Dedifferentiated amniotic fluid mesenchymal stem cell (primary cell): ENCODE measurements around the gene PCYT2.

ENCODE experiments used
- DNase-seq: peaks from one replicate; pipeline ENCODE4 v3.0.0-alpha.2; 2016; ENCODE audit errors: extremely low spot score

Gene PCYT2

DNA sequence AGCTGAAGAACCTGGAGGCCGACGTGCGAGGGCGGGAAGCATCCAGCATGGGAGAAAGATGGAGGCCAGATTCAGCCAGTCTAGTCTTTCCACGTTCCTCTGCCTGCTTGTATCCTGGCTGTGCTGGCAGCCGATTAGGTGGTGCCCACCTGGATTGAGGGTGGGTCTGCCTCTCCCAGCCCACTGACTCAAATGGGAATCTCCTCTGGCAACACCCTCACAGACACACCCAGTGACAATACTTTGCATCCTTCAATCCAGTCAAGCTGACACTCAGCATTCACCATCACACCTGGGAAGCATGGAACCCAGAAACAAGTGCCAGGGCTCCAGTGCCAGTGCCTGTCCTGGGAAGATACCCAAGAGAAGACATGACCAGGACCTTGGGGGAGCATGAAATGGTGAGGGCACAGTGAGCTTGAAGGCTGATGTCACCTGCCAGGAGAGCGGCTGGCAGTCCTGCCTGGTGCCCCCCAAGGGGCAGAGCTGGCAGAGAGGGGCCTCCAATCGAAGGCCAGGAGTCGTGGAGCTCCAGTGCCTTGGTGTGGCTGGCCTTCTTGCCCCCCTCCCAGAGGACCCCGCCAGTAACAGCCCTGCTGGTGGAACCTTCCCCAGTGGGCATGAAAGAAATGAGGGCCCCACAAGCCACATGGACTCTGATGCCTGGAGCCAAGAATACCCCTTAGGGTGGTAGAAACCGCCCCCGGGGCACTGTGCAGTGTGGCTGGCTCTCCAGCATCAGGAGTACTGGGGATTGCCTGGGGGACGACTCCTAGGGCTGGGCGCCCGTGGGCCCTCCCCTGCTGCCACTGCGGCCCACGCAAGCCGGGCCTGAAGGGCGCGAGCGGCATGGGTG is 9.8 kb downstream of the PCYT2 start:
- no peak for DNase-seq

DNA sequence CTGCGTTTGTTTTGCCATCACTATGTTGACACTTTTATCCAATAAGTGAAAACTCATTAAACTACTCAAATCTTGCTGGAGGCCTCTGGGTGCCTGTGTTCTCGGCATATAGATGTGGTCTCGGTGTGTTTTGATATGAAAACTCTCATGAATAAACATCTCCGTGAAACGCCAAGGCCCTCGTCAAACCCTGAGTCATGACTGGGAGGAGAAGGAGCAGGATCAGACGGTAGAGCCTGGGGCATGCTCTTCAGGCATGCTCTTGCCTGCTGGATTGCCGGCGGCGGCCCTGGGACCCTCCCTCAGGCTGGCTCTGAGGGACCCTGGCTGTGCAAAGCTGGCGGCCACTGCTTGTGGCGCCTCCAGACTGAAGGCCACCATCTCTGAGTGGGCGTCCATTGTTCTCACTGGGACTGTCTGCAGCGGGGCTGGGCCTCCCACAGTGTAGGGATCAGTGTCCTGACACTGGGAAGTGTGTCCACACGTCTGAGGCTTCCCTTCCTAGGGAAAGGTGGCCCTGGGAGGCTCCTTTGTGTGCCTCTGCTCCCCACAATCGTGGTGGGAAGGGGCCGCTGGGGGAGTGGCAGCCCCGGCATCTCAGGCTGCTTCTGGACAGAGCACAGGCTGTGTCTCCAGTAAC is 10.9 kb downstream of the PCYT2 start:
- DNase-seq = no peak

GRCh38 chr17:81899514-81900166 is 11.6 kb downstream of the PCYT2 start:
- no peak for DNase-seq

DNA sequence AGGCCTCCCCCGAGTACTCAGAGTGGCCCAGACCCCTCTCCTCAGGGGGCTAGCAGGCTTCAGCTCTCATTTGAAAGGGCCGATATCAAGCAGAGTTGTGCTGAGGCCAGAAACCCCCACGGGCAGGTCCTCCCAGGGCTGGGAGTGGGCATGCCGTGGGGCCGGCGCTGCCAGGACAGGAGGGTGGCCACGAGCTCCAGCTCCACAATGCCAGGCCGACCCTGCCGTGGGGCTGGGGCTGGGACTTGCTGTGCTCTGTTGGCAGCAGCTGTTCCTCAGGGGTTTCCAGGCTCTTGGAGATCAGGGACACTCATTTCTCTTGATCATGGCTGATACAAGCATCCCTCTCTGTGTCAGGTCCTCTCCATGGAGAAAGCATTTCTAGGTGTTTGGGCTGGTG is 12.3 kb downstream of the PCYT2 start:
- no peak for DNase-seq

DNA sequence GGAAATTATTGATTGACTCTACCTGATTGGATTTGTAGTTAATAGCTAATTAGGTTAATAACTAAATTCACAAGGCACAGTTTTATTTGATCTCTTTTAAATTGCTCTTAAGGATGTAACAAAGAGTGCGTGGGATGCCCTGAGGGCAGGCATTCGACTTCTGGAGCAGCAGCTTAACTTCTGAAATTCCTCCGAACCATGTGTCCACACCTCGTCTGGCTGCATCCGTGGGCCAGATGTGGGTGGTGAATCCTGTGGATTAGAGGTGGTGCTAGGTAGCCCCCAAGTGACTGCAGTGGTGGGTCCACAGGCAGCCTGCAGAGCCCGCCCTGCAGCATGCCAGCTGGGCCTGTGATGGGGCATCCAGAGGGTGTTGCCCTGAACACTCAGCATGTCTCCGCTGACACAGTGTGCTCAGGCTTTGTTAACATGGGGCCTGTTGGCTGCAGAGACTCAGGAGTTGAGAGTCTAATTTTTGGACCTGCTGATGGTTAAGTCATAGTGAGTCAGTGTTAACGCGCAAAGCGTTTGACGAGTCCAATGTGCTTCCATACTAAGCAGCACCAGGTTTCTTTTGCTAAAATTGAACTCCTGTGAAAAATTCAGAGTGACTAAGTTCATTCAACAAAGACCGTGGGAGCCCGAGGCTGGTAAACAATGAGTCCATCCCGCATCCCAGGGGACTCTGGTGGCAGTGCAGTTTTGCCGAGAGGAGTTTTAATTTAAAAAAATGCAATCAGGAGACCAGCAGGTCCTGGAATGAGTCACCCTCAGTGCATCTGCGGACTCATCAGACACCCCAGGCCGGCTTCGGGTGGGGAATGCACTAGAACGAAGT is 13.0 kb downstream of the PCYT2 start:
- peak; percentile 39 for DNase-seq

DNA sequence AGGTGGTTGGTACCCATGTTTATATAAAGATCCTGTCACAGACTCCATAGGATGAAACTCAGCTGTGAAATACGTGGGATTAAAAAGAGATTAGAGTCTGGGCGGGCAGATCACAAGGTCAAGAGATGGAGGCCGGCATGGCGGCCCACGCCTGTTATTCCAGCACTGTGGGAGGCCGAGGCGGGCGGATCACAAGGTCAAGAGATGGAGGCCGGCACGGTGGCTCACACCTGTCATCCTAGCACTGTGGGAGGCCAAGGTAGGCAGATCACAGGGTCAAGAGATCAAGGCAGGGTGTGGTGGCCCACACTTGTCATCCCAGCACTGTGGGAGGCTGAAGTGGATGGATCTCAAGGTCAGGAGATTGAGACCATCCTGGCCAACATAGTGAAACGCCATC is 15.8 kb downstream of the PCYT2 start:
- DNase-seq = no peak

GRCh38 chr17:81891303-81891552 is 20.0 kb downstream of the PCYT2 start:
- DNase-seq = no peak

DNA sequence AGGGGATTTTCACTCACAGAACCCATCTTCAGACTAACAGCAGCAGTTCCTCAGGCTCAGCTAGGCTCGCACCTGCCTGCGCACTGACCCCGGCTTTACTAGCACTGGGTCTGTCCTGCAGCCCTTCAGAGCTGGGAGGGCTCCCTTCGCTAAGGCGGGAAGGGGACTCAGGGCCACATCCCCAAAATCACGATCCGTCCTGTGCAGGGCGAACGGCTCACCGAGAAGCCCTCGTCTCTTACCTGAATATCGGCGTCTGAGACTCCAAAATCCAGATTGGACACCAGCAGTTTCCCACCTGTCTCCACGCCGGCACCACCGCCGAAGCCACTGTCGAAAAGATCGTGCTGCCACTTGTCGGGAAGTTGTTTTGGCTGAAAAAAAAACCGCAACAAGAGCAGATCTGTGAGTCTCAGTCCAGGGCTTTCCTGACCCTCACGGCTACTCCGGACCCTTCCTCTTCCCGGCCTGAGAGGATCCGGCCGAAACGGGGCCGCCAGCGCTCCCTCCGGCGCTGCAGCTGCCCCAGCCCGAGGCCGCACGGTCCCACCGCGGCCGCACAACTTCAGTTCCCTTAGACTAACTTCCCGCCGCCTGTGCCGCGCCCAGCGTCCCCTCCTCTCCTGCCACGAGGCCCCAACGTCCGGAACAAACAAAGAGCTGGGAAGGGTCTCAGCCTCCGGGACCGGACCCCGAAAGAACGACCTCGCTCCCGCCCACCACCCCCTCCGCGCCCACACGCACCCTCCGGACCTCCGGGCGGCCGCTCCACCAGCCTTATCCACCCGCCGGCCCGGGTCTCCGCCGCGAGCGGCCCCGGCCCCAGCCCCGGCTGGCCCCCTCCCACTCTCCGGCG is 20.5 kb downstream of the PCYT2 start:
- DNase-seq = no peak

GRCh38 chr17:81889602-81890001 is 21.6 kb downstream of the PCYT2 start:
- DNase-seq = no peak

DNA sequence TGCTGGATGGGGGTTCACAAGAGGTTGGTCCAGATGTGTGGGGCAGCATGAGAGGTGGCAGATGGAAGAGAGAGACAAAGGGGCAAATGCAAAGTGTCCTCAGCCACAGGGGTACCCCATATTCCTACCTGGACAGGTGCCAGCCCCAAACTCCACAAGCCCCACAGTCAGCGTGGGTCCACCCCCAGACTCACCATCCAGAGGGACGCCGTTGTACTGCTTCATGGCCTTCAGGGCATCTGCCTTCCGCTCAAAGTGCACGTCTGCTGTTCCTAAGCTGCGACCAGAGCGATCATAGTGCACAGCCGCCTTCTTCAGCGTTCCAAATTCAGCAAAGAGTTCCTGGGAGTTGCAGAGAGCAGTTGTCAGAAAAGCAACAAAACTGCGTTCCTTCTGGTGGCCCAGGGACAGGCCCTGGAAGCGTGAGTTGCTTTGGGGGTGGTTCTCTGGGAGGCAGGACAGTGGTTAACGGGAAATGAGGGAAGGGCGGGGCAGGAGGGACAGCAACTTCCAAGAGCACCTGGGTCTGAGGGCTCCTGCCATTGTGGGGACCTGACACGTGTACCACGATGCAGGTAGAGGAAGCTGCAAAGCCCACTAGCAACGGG is 22.1 kb downstream of the PCYT2 start:
- DNase-seq = no peak

- DNase-seq = no peak
These were observed 22.9 kb downstream of the PCYT2 start for GRCh38 chr17:81888105-81888987.

GRCh38 chr17:81885869-81886548 is 25.2 kb downstream of the PCYT2 start:
- no peak for DNase-seq

- no peak for DNase-seq
These were observed 25.7 kb downstream of the PCYT2 start for GRCh38 chr17:81885454-81885853.

DNA sequence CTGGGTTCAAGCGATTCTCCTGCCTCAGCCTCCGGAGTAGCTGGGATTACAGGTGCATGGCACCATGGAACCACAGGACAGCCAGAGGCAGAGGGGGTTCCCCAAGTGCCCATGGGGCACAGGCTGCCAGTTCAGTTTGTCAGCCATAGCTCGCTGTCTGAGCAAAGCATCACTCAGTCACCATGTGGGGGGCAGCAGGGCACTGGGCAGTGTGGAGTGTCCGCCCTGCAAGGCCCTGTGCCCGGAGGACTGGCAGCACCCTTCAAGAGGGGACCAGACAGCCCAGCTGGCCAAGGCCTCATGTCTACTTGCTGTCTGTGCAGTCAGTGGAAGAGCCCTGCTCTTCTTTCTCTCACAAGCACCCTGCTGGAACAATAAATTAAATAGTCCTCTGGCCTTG is 26.2 kb downstream of the PCYT2 start:
- no peak for DNase-seq

GRCh38 chr17:81884520-81884919 is 26.7 kb downstream of the PCYT2 start:
- DNase-seq = no peak

DNA sequence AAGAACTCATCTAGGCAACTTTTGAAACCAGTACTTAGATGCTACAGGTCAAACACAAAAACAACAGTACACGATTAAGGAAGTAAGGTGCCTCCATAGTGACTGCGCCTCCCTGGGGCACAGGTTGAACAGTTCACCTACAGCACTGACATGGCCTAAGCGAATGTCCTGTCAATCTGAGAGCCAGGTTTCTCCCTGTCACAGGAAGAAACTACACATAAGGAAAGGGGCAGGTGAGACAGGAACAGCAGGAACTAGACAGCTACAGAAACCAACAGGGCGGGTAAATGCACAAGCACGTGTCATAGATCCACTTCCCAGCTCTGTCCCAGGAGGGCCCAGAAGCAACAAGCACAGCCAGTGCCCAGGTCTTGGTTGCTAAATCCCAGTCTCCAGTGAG is 32.1 kb downstream of the PCYT2 start:
- no peak for DNase-seq

GRCh38 chr17:81878294-81878693 is 32.9 kb downstream of the PCYT2 start:
- DNase-seq = no peak

- DNase-seq = no peak
These were observed 33.6 kb downstream of the PCYT2 start for GRCh38 chr17:81877569-81877968.
